ENCODE data around the gene CSH2.
A peak's percentile ranks its signal among the peaks of the same experiment; 100 is the strongest.

Gene CSH2

GRCh38 chr17:63837480-63837879, 36.0 kb downstream of the CSH2 start:
- TF ChIP-seq MYC (IDR thresholded peaks at IDR 0.05; ENCODE audit: low read depth, low read length) (no peak), POLR2A (IDR thresholded peaks at IDR 0.05; ENCODE audit: extremely low read depth, insufficient read length) (no peak), MAX (IDR thresholded peaks at IDR 0.05; ENCODE audit: low read depth, low read length) (no peak)
- TF ChIP-seq, protein P1, sequence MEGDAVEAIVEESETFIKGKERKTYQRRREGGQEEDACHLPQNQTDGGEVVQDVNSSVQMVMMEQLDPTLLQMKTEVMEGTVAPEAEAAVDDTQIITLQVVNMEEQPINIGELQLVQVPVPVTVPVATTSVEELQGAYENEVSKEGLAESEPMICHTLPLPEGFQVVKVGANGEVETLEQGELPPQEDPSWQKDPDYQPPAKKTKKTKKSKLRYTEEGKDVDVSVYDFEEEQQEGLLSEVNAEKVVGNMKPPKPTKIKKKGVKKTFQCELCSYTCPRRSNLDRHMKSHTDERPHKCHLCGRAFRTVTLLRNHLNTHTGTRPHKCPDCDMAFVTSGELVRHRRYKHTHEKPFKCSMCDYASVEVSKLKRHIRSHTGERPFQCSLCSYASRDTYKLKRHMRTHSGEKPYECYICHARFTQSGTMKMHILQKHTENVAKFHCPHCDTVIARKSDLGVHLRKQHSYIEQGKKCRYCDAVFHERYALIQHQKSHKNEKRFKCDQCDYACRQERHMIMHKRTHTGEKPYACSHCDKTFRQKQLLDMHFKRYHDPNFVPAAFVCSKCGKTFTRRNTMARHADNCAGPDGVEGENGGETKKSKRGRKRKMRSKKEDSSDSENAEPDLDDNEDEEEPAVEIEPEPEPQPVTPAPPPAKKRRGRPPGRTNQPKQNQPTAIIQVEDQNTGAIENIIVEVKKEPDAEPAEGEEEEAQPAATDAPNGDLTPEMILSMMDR (IDR thresholded peaks at IDR 0.05; ENCODE audit: low read depth, low read length) = no peak
- no peak for DNase-seq (ENCODE audit: low read depth)
- H3K4me3 ChIP-seq (ENCODE audit: low read depth, low read length) = no peak overlapping the region

DNA sequence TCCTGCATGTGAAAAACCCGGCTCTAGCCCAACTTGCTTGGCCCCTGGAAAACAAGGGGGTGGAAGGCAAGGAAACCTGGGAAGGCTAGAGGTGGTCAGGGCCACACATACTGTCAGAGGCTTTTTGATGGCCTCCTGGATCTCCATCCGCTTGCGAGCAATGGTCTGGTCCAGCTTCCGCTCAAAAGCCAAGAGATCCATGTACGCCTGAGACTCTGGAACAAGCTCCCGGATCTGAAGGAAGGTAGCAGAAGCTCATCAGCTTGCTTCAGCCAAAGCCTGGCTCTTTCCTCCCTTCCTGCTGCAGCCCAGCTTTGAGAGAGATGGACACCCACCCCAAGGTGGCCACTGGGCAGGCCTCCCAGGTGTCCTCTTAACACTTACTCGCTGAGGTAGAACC, 36.7 kb downstream of the CSH2 start:
- TF ChIP-seq, protein P1 (IDR thresholded peaks at IDR 0.05; ENCODE audit: low read depth, low read length) = no peak
- TF ChIP-seq POLR2A (IDR thresholded peaks at IDR 0.05; ENCODE audit: extremely low read depth, insufficient read length) = no peak
- no peak for TF ChIP-seq MAX (IDR thresholded peaks at IDR 0.05; ENCODE audit: low read depth, low read length)
- no peak for TF ChIP-seq MYC (IDR thresholded peaks at IDR 0.05; ENCODE audit: low read depth, low read length)
- H3K4me3 ChIP-seq (ENCODE audit: low read depth, low read length) = no peak overlapping the region
- no peak for DNase-seq (ENCODE audit: low read depth)

DNA sequence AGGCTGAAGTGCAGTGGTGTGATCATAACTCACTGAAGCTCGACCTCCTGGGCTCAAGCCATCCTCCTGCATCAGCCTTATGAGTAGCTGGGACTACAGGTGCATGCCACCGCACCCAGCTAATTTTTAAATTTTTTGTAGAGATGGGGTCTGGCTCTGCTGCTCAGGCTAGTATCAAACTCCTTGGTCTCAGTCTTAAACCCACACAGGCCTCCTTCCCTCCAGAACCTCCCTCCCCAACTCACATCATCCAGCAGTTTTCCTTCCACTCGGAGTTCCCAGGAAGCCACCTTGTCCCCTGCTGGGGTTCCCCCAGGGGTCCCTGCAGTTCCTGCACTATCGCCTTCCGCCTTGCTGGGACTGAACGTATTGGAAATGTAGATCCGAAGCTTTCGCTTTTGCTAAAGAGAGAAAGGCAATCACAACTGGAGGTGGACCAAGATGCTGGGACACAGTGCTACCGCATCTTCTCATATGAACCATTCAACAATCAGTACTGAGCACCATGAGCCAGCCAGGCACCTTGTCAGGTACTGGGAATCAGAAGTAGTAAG, 38.2 kb downstream of the CSH2 start:
- TF ChIP-seq MYC (IDR thresholded peaks at IDR 0.05; ENCODE audit: low read depth, low read length) = no peak
- no peak for TF ChIP-seq POLR2A (IDR thresholded peaks at IDR 0.05; ENCODE audit: extremely low read depth, insufficient read length)
- no peak for TF ChIP-seq MAX (IDR thresholded peaks at IDR 0.05; ENCODE audit: low read depth, low read length)
- TF ChIP-seq, protein P1 (IDR thresholded peaks at IDR 0.05; ENCODE audit: low read depth, low read length) = no peak
- H3K4me3 ChIP-seq (ENCODE audit: low read depth, low read length) = no peak overlapping the region
- DNase-seq (ENCODE audit: low read depth) = no peak

DNA sequence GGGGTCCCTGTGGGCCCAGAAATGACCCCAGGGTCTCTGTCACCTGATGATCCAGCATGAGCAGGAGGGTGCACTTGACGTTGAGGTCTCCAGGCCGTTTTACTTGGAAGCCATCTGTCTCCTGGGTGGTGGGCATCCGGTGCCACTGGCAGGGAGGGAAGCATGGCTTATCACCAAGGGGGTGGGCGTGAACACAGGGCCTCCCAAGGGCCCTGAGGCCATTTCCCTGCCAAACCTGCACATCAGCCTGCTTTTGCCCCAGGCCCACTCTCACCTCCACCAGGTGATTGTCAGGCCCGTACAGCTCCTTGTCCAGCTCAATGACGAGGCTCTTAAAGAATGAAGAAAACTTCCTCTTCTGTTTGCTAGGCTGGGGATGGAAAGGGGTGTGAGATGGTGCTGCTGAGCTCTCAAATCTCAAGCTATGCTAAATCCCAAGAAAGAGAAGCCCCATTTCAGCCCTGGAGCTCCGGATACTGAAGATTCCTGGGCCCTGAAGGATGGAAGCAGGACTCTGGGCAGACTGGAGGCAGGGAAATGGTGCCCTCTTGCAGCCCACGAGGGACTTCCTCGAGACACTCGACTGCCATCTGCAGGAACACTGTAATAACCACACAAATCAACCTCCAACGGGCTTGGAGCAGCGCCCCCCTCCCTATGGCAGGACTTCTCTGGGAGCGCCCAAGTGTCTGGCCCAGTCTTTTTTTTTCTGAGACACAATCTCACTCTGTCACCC, 38.9 kb downstream of the CSH2 start:
- H3K4me3 ChIP-seq (ENCODE audit: low read depth, low read length) = no peak overlapping the region
- peak; percentile 87 for DNase-seq (ENCODE audit: low read depth)

DNA sequence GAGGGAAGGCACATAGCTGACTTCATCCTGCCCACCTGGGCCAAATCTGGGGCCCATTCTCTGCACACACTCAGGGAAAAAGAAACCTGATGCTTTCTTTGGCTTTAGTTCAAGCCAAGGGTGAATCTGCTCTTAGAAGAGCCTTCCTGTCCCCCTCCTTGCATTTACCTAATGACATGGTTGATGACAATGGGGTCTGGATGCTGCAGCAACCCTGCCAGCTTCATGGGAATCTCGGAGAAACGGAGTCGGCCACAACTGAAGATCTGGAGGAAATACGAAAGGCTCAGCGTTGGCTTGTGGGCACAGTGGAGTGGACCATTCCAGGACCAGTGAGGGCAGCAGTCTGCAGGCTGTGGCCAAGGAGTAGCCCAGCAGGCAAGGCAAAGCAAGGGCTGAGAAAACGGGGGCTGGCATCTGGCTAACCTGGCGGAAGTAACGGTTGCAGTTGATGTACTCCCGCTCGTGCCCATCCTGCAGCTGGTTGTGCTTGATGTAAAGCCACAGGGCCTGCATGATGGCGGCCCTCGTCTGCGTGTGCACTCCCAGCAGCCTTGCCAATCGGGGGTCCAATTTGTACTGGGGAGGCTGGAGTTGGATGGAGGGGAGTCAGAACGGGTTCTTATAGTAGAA, 39.6 kb downstream of the CSH2 start:
- no peak for TF ChIP-seq MAX (IDR thresholded peaks at IDR 0.05; ENCODE audit: low read depth, low read length)
- TF ChIP-seq, protein P1 (IDR thresholded peaks at IDR 0.05; ENCODE audit: low read depth, low read length) = no peak
- no peak for TF ChIP-seq POLR2A (IDR thresholded peaks at IDR 0.05; ENCODE audit: extremely low read depth, insufficient read length)
- TF ChIP-seq MYC (IDR thresholded peaks at IDR 0.05; ENCODE audit: low read depth, low read length) = no peak
- no peak overlapping the region for H3K4me3 ChIP-seq (ENCODE audit: low read depth, low read length)
- no peak for DNase-seq (ENCODE audit: low read depth)

More for the DNA sequence above, 38.9 kb downstream of the CSH2 start:
- peak; percentile 68 for TF ChIP-seq MAX (IDR thresholded peaks at IDR 0.05; ENCODE audit: low read depth, low read length)
- TF ChIP-seq POLR2A (IDR thresholded peaks at IDR 0.05; ENCODE audit: extremely low read depth, insufficient read length) = no peak
- TF ChIP-seq, protein P1 (IDR thresholded peaks at IDR 0.05; ENCODE audit: low read depth, low read length) = peak; percentile 70
- peak; percentile 75 for TF ChIP-seq MYC (IDR thresholded peaks at IDR 0.05; ENCODE audit: low read depth, low read length)

Measured in NB4 (cell line).